Astrocyte of the cerebellum (primary cell): ENCODE measurements around the gene MTMR10.

Source experiments
- DNase-seq: peaks from one replicate; pipeline ENCODE4 v3.0.0-alpha.2; 2011; ENCODE audit warnings: low read depth
- H3K4me3 ChIP-seq: 2 replicates; pipeline ENCODE4 v1.5.1; 2011; ENCODE audit warnings: mild to moderate bottlenecking, low read depth, low read length, moderate library complexity
- CTCF ChIP-seq: IDR thresholded peaks from 2 replicates; pipeline ENCODE4 v1.5.1; 2012; ENCODE audit warnings: low read length, low read depth, moderate library complexity, mild to moderate bottlenecking; ENCODE audit errors: missing control alignments
- in situ Hi-C: cut with HindIII; loops from 2 replicates; pipeline ENCODE4 v1.10.0; 2017; ENCODE audit warnings: low sequenced_read_pairs

Gene MTMR10

GRCh38 chr15:30990036-30990435 lies 1.4 kb downstream of the MTMR10 start:
- no peak for TF ChIP-seq CTCF
- DNase-seq, result no peak
- in situ Hi-C loops, result no loop called here
- H3K4me3 ChIP-seq, result peak overlapping the region; percentile 95

GRCh38 chr15:30985081-30985531 lies 6.3 kb downstream of the MTMR10 start:
- no peak overlapping the region for H3K4me3 ChIP-seq
- in situ Hi-C loops, result no loop called here
- peak; percentile 28 for DNase-seq

GRCh38 chr15:30984542-30984941 lies 6.9 kb downstream of the MTMR10 start:
- no peak for DNase-seq
- no peak overlapping the region for H3K4me3 ChIP-seq
- in situ Hi-C loops, result no loop called here
- no peak for TF ChIP-seq CTCF

More at GRCh38 chr15:30985081-30985531, 6.3 kb downstream of the MTMR10 start:
- no peak for TF ChIP-seq CTCF

GRCh38 chr15:30984118-30984517 lies 7.3 kb downstream of the MTMR10 start:
- in situ Hi-C loops, result no loop called here
- no peak for DNase-seq
- TF ChIP-seq CTCF, result no peak
- H3K4me3 ChIP-seq, result no peak overlapping the region

GRCh38 chr15:30979457-30979856 lies 12.0 kb downstream of the MTMR10 start:
- in situ Hi-C loops, result no loop called here
- no peak for DNase-seq
- no peak overlapping the region for H3K4me3 ChIP-seq
- no peak for TF ChIP-seq CTCF

- no peak overlapping the region for H3K4me3 ChIP-seq
- no peak for DNase-seq
- TF ChIP-seq CTCF, result no peak
- in situ Hi-C loops, result no loop called here
Measured at GRCh38 chr15:30978328-30978727, 13.1 kb downstream of the MTMR10 start.

- H3K4me3 ChIP-seq, result no peak overlapping the region
- in situ Hi-C loops, result loop anchor here (5.0 kb wide), 1 partner anchor 72 kb away; the partner anchor contains the start of gene FAN1
- TF ChIP-seq CTCF, result no peak
- DNase-seq, result no peak
Measured at GRCh38 chr15:30974112-30974511, 17.3 kb downstream of the MTMR10 start.
